SK-N-MC (cell line): ENCODE results near the gene PTPN12.

Source experiments
- EZH2 ChIP-seq: fragments of 200-600 bp; sonication (generic); IDR thresholded peaks from one replicate; pipeline ENCODE4 v1.6.1; 2017; ENCODE audit warnings: antibody characterized with exemption
- POLR2AphosphoS5 ChIP-seq: IDR thresholded peaks from 2 replicates; pipeline ENCODE4 v1.6.1; 2012; ENCODE audit warnings: mild to moderate bottlenecking, low read depth, low read length, borderline replicate concordance

- TF ChIP-seq POLR2AphosphoS5 = no peak
- TF ChIP-seq EZH2 = no peak
Observed at GRCh38 chr7:77506899-77507298, 30.2 kb upstream of the PTPN12 start.
